Umbilical cord (tissue), 2 donors: ENCODE data around the gene ARID1B. TPM values are rescaled to one million over a fixed set of nuclear protein-coding genes. Genes with fewer than 3 reads are reported as not detected.

Source experiments
- DNase-seq: peaks from one replicate; pipeline ENCODE4 v3.0.0-alpha.2; 2015; ENCODE audit warnings: low spot score
- total RNA-seq: library from RNA; depleted of rRNA; stranded (reverse); fragments of >200 nt; gene quantifications from one replicate; pipeline ENCODE4 v1.2.3, GENCODE V29; 2014; ENCODE audit warnings: low replicate concordance; ENCODE audit not compliant: insufficient read depth

The ARID1B gene
- total RNA-seq, 1 donor from 2014 or later = 102 TPM

GRCh38 chr6:156773935-156774852 lies 3.0 kb upstream of the ARID1B start:
- DNase-seq = peak; percentile 21

- DNase-seq = peak; percentile 40
Measured at GRCh38 chr6:156774863-156775405, 2.2 kb upstream of the ARID1B start.

DNA sequence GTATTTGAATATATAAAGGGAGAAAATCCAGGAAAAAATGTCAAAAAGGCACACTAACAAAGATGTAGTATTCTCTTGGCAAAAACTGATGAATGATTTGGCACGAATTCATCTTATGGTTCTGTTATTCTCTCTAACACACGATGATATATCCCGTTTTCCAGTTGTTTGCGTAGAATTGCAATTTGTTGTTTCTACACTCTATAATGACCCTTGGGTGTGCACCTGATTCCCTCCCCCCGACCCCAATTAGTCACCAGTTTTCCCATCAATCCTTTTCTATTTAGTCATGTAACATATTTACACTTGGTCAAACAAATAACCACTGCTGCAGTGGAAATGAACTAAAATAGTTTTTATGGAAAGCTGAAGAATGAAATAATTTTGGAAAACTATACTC lies 1.5 kb upstream of the ARID1B start:
- DNase-seq = peak; percentile 8

GRCh38 chr6:156776470-156776839 lies 723 bp upstream of the ARID1B start:
- DNase-seq = peak; percentile 67

- DNase-seq = peak; percentile 49
Measured at GRCh38 chr6:156777577-156778453, 637 bp downstream of the ARID1B start.

GRCh38 chr6:156778454-156779205 lies 1.5 kb downstream of the ARID1B start:
- DNase-seq = peak; percentile 71

DNA sequence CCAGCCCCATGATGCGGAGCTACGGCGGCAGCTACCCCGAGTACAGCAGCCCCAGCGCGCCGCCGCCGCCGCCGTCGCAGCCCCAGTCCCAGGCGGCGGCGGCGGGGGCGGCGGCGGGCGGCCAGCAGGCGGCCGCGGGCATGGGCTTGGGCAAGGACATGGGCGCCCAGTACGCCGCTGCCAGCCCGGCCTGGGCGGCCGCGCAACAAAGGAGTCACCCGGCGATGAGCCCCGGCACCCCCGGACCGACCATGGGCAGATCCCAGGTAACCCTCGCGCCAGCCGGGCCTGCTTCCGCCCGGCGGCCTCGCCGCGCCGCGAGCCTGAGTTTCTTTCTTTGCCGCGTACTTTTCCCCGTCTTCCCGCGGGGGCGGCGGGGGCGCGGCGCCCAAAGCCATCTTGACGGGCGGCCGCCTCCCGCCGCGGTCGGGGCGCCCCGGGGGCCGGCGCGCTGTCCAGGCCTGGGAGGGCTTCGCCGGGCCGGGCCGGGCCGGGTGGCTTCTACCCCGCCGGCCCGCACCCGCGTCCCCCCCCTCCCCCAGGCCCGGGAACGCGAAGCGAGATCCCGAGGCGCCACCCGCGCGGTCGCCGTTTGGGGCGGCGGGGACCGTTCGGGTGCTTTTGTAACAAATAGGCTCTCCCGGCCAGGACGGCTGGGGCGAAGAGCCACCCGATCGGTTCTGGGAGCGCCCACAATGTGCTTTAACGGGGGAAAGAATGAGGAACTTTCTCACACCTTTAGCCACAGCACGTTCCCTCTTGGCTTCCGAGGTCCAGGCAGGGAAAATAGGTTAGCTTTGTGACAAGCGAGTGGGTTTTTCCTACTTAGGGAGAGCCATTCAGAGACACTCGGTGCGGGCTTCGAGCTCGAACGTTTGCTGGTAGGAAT lies 2.3 kb downstream of the ARID1B start:
- peak; percentile 44 for DNase-seq

DNA sequence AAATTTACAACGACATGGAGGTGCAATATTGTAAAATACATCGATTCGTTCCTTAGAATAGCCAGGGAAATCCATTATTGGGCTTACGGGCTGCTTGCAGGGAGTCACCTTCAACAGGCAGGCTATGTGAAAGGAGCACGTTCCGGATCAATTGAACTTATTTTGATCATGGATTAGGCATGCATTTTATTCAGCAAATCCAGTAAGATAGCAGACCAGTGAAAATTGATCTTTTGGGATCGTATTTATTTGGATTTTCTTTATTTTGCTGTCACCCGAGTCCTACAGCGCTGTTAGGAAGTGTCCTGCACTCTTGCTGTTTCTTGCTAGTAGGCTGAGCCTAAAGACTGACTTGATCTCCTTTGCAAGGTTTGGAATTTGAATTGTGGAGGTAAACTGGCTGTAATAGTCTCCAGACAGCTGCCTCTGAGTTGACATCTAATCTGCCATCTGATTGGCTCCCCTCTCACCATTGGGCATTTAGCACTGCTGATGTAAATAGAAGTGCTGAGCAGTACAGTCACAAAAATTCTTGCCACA lies 3.0 kb downstream of the ARID1B start:
- DNase-seq = peak; percentile 91

DNA sequence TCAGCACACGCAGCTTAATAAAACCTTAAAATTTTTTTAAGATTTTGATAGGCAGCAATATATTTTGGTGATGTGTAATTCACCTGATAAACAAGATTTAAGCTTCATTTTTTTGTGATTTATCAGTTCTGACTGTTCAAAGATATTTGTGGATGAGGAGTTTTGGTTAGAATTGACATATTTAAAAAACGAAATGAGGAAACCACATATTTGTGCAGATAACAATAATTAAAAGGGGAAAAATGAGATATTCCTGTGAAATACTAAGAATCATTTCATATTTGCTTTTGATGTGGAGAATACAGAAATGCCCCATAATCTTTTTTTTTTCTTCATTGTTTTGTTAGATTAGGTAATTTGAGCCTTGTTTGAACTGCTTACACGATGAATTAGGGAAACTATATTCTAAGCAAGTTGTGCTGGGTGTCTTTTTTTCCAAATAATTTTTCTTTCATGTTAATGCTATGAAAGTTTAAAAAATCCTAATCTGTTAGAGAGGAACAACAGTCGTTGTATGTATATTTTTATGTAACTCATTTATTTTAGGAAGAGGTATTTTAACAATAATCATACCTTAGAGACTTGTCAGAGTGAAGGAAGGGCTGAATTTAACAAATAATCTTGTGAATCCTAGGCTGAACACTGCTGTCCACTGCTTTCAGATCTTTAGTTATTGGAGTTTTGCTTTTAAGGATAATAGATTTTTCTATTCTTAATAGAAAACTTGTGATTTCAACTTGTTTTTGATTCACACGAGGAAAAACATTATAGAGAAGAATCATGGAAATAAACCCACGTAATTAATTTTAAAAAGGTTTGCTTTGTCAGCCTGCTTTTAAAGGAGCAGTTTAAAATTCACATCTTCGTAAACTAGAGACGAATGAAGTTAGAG lies 4.0 kb downstream of the ARID1B start:
- peak; percentile 15 for DNase-seq

DNA sequence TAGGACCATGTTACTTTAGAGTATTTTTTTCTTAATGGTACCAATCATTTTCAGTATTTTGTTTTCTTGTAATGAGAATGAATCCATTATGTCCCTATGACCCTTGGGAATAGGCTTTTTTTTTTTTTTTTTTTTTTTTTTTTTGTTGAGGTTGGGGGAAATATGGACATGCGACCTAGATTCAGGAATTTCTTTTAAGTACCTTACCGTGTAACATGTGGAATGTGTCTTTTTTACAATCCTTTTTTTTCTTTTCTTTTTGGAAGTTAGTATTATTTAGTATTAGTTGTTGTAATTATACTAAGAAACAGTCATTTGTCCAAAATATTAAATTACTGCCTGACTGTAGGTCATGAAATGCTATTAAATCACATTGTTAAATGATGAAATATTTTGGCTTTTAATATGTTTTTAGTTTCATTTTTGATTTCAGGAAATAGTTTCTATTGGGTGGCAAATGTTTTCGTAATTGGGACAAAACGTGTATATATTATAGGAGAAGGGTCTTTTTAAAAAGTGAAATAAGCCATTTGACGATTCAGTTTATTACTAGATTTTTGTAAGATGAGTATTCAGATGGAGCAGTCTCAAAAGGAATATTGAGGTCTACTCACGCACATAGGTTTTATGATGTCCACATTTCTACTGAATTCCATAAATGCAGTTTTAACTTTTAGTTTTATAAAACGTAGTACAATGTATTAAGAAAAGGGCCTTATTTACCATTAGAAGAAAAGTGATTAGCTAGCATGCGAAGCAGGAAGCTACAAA lies 4.9 kb downstream of the ARID1B start:
- peak; percentile 28 for DNase-seq

GRCh38 chr6:156782691-156783320 lies 5.6 kb downstream of the ARID1B start:
- no peak for DNase-seq

DNA sequence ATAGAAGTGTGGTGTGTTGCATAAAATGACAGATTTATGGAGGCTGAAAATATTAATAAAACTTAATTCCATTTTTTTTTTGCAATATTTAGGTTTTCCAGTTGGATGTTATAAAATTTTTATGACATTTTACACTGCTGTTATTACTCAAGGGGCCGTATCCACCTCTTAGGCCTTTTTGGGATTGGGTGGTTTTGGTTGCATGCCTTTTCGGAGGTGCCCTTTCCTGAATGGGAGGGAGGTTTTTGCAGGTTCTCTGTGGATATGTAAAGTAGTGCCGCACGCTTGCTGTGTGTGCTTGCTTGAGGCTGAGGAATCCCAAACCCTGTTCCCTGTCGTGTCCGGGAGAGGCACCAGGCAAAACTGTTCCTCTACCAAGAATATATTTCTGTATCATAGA lies 6.8 kb downstream of the ARID1B start:
- no peak for DNase-seq

DNA sequence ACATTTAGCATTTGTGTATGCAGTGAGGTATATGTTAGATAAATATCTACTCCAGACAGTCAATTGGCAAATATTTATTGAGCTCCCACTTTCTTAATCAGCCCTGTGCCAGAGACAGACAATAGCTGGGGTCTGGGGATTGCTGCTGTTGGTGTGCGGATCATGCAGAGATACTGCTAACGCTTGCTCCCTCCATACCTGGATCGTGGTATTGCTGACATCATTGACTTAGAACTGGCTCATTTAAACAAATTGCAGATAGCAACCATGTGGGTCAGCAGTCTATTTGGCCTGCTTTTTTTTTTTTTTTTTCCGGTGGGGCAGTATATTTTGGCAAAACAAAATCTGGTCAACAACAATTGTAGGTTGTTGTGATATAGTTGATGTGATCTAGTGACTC lies 9.5 kb downstream of the ARID1B start:
- no peak for DNase-seq

GRCh38 chr6:156787569-156788492 lies 10.7 kb downstream of the ARID1B start:
- no peak for DNase-seq

DNA sequence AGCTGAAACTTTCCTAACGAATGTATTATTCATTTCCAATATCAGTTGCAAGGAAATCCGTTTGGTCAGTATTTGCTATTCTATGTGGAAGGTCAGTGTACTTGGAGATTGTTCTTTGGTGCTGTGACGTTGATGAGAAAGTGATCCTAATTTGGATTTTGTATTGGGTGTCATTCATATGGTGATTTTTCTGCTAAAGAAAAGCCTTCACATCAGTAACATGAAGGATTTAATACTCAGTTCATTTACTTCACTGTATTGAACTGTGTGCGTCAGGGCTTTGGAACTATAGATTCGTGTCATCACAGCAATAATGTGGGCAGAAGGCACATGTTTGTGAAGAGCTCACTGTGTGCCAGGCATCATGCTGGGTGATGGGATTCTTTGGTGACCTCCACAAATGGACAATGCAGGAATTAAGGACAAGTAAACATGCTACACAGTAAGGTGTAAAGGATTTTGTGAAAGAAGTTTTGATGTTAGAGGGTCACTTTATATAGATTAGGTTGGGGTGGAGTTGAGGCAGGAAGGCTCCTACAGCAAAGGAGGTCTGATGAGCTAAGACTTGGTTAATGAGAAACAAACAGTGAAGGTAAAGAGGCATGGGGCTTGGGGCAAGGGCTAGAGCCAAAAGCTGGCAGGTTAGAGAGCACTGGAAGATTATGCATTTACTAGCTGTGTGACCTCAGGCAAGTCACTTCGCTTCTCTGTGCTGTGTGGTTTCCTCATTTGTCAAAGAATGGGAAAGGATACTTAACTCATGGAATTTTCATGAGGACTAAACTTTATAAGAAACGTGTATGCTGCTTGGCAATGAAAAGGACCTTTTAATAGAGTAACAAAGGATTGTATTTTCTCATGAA lies 12.1 kb downstream of the ARID1B start:
- no peak for DNase-seq
